HG03469 (cell line): ENCODE results near the gene MYO1E.
A peak's percentile ranks its signal among the peaks of the same experiment; 100 is the strongest.
"Not testable (repeated sequence)": the region's sequence is repeated elsewhere in the genome, so short reads cannot be mapped to it uniquely, and the experiment has no call there.

Source experiments
- ATAC-seq: cut with Tn5 transposase; IDR thresholded peaks from one replicate; pipeline ENCODE4 v1.9.1; 2021; ENCODE audit warnings: mild to moderate bottlenecking, moderate library complexity, moderate number of reproducible peaks; ENCODE audit not compliant: unreplicated experiment

The MYO1E gene

DNA sequence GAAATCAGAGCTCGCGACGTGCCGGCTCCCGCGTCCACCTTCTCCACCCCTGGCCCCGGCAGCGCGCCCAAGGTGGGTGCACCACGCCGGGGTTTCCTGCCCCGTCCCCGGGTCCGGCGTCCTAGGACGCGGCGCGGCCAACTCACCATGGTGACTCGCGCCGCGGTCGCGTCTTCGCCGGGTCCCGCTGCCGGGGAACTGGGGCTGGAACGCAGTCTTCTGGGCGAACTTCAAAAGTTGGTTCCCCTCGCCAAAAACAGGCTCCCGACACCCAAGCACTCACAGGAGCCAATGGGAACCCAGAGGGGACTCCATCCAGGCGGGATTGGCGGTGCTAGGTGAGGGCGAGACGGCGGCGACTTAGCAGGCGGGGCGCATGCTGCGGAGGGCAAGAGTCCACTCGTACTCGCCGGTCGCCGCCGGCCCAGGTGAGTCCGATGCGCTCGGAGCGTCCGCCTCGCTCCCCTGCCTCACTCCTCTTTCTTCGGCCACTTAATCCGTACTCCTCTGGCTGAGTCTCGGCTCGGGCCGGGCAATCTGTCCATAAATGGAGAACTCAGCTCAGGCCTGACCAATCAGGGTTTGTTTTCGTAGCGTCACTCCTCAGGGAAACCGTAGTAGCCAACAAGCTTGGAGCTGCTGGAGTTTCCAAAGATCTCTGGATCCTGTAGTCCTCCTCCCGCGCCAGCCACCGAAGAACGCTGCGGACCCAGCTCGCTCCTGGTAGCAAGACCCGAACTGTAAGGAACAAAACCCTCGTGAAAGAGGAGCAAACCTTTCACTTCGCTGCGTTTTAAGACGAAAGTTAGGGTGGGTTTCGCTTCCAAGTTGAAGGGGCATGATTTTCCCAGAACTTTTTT, at the start of gene MYO1E:
Gene MYO1E (minus strand): TSS at position 520 of the 860 bp plus-strand sequence. CDS start 371 bp downstream, at position 149.
- ATAC-seq, result peak; percentile 49

DNA sequence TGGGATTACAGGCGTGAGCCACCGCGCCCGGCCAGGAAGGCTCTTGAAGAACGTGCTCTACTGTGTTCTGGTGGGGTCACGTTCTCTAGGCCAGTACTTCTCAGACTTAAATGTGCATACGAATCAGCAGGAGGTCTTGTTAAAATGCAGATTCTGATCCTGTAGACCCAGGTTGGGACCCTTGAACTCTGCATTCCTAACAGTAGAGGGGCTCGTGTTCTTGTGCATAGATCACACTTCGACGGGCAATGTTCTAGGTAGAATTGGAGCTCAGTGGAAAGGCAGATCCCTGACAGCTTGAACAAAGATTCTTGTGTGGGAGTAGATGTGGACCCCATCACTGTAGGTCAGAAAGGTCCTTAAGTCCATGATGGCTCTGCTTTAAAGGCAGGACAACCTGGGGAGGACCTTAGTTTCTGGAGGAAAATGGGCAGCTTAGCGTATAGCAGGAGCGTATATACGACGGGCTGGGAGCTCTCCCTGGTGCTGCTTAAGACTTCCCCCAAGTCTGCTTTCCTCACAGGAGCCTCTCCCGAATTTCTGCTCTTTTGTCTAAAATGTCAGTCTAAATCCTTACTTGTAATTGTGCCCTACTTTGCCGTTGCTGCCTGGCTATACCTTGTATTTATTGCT, 48.4 kb upstream of the MYO1E start:
- ATAC-seq, result no peak

DNA sequence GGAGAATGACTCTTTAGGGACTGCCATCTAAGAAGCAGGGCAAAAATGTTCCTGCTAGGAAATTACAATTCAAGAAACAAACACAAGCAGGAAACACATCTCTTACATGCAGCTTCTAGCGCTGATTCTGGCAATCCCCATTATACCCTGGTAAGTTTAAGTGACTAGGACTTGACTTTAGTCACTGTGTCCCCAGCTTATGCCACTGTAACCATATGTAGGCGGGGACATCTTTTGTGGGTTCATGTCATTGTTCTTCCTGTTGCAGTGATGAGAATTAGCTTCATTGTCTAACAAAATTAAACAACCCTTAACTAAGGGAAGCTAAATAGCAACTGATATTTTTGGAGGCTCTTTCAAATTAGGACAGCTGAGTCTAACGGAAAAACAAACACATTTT, 47.4 kb upstream of the MYO1E start:
- no peak for ATAC-seq

DNA sequence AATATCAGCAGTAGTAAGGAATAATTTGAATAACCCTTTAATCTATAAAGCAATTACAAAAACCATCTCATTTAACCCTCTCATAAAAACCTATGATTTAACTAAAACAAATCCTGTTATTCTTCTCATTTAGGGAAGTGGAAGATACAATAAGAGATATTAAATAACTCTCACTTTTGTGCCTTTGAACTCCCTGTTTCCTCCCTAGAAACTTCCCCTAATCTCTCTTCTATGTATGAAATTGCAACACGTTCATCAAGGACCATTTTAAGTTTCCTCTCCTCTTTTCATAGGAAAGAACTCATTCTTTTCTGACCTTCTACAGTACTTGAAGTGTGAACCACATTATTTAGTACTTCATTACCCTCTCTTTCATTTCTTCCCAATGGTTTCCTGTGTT, 46.5 kb upstream of the MYO1E start:
- no peak for ATAC-seq

DNA sequence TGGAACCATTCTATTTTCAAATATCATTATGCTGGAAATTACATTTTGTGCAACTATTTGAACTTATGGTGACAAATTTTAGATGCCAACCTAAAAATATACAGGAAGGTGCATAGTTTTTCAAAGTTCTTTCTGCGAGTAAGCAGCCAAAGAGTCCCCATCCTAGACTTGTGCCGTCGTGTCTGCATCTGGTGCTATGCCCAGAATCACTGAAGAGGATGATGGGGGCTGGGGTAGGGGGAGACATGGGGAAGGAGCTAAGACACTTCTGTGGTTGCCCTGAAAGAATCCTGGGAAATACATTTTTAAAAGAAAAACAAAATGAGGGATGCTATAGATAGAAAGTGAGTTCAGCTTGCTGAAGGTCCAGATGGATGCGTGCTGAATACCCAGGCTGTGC, 44.1 kb upstream of the MYO1E start:
- ATAC-seq, result no peak

DNA sequence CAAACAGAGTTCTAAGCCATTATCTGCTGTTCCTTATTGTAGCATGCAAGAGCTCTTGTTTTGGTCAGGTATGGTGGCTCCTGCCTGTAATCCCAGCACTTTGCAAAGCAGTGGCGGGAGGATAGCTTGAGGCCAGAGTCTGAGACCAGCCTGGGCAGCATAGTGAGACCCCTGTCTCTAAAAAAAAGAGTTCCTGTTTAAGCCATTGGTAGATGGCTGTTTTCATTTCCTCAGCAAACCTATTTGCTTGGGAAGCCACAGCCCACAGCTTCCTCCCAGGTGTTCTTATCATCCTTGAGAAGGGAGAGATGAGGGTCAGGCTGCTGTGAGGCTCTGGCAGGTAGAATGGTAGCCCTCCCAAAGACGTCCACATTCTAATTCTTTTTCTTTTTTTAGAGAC, 40.9 kb upstream of the MYO1E start:
- no peak for ATAC-seq

DNA sequence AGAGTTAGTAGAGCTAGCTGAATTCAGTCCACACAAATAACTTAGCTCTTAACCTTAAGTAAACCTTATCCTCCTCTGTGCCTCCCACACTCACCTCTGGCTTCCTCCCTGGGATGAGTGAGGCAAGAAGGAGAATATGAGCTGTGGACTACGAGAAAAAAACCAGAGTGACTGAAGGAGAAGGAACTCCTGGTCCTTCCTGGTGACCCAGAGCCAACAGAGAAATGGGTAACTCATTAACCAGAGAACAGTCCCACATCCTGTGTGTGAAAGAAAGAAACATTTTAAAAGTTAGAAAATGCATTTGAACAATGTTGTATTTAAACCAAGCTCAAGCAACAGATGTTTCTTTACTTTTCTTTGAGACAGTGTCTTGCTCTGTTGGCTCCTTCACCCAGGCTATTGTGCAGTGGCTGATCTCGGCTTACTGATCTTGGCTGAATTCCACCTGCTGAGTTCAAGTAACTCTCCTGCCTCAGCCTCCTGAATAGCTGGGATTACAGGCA, 37.8 kb upstream of the MYO1E start:
- no peak for ATAC-seq

DNA sequence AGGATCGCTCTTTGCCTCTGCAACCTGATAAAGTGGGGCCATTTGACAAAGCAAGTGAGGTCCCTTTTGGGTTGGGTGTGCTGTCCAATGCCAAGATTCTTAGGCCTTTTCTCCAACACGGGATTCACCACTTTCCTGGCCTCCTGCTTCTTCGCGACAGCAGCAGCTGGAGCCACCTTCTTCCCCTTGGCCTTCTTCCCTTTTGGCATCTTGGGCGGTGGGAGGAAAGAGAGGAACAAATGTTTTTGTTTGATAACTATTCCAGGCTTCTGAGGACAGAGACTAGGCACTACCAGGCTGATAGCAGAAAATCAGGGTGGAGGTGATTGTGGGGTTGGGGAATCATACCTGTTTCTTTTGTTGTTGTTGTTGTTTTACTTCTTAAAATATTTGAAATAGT, 35.3 kb upstream of the MYO1E start:
- no peak for ATAC-seq

DNA sequence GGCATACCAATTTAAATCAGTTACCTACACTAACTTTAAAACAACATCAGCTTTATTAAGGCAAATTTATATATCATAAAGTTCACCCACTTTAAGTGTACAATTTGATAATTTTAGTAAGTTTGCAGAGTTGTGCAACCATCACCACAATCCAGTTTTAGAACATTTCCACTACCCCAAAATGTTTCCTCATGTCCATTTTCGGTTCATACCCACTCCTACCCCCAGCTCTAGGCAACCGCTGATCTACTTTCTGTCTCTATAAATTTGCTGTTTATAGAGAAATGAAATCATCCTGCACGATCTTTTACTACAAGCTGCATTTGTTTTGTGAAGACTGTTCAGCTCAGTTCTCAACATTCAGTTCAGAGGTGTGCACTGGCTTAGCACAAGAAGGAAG, 33.8 kb upstream of the MYO1E start:
- ATAC-seq, result no peak

DNA sequence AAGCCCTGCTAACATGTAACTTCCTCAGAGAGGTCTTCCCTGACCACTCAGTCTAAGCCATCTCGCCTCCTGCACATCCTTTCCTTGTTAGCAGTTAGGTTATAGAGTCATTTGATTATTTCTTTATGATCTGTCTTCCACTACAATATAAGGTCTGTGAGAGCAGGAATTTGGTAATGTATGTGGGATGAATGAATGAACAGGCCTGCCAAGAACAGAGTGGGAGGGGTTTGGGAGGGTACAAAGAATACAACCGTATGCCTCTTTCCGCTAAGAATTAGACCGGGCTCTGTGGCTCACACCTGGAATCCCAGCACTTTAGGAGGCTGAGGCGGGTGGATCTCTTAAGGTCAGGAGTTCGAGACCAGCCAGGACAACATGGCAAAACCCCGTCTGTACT, 32.4 kb upstream of the MYO1E start:
- no peak for ATAC-seq

DNA sequence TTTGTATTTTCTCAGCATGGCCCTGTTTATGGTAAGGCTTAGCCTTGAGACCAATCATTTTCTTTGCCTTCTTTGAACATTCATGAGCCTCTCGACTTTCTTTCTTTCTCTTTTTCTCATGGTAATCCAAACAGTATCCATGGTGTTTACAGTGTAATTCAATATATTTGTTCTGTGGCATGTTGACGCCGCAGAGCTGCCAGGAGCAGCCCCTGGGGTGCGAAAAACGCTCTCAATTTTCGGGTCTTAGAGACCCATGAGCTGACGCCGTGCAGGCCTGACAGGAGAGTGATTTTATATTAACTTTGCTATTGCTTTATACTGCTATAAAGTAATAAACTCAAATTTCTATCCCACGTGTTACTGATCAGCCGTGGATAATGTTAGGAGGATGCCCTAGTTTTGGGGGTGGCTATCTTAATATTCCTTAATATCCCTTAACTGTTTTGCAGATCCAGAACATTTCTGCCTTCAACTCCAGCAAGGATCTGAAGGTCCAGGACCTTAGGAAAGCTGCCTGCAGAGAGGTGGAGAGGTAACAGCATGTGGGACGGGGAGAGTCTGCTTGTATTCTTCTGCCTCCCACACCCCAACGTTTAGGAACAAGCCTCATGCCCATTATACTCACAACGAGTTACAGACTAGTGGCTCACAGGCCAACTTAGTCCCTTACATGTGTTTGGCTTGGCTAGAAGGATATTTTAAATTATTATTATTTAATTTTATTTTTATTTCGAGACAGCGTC, 29.3 kb upstream of the MYO1E start:
- no peak for ATAC-seq

DNA sequence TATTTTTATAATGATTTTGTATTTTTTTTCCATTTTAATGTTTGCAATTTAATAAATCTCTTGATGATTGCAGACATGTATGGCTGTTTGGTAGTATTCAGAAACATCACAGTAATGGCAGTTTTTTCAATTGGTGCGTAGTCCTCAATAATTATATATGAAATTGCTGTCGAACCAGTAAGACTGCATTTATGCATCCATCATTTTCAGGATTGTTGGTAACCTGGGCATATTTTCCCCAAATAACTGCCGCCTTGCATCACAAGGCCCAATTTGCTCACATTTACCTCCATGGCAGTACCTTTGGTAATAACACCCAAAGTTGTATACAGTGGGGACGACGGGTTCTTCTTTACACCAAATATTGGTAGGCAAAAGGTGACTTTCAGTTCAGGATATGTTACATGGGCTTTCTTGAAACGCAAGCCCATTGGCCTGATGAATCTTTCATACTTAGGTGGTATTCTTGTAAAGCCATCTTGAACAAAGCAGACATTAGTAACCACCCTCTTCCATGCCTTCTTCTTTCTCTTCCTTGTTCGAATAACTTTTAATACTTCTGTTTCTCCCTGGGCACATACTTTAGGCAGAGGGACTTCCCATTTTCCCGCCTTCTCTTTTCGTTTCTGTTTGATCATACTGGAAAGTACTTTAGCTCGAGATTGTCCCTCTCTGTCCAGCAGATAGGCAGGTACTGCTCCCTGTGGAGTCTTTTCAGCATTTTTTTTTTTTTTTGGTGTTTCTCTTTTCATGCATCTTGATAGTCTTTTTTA, 28.6 kb upstream of the MYO1E start:
- ATAC-seq, result not testable (repeated sequence)

DNA sequence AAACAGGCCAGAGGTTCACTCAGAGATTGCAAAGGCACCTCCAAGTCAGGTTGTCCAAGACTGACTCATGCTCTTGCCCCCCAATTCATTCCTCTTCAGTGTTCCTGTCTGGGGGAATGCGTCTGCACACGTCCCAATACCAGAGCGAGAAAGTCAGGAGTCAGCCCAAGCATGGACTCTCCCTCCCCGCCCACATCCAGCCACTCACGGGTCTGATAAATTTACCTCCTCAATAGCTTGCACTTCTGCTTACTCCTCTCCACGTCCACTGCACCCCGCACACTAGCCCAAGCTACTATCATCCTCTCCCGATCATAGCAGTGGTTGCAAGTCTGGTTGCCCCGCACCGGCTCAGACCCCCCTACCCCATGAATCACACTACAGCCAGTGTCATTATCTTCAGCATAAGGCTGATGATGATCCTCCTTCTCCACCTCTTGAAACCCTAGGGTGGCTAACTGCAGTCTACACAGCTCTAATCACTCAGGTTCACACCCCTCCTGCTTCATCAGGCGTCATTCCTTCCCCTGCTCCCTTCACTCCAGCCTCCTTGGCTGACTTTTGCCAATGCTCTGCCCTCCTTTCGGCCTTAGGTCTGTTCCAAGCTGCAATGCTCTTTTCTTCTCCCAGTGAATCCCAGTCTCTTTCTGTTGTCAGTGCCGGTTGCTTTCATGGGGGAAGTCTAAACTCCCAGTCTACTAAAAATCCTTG, 27.6 kb upstream of the MYO1E start:
- no peak for ATAC-seq

DNA sequence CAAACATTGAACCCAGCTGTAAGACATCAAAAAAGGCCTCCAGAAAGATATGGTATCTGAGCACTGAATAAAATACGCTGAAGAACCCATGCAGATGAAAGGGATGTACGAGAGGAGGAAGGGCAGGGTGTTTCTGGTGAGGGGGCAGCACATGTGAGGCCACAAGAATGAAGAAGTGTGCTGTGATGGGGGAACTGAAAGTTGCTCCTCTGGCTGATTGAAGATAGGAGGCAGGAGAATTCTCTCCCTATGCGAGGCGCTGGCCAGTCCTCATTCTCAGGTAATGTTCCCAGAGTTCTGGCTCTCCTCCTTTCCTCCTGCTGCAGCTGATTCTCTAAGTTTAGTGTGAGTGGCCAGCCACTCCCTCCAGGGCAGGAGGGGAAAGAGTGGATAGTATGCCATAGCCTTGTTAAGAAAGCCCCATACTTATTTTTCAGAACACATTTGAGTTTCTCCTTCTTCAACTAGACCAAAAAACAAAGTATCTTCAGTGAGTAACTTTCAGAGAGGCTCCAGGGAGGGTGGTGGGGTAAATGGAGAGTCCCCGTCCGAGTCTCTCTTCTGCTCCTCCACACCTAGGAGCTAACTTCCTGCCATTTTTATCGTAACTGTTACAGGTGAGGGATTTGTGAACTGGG, 26.9 kb upstream of the MYO1E start:
- ATAC-seq, result peak; percentile 58

DNA sequence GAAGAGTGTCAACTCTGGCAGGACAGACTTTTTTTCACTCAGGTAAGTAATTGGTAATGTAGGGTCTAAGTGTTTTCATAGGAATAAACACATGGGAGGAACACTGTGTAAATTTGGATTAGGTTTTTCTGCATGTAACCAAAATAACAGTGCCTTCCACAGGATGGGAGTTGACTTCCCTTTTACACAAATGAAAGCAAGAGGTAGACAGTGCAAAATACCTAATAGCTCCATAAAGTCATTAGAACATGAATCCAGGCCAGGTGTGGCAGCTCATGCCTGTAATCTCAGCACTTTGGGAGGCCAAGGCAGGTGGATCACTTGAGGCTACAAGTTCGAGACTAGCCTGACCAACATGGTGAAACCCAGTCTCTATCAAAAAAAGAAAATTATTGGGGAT, 25.5 kb upstream of the MYO1E start:
- no peak for ATAC-seq

DNA sequence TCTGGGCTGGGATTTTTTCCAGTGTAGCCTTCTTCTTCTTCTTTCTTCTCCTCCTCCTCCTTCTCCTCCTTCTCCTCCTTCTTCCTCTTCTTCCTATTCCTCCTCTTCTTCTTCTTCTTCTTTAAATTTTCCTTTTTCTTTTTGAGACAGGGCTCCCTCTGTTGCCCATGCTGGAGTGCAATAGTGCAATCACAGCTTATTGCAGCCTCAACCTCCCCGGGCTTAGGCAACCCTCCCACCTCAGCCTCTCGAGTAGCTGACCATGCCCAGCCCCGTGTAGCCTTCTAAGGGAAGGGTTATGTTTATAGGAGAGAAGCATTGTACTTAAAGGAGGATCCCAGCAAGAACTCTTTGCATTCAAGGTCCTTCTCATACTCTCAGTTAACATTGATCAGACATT, 24.0 kb upstream of the MYO1E start:
- ATAC-seq, result no peak

DNA sequence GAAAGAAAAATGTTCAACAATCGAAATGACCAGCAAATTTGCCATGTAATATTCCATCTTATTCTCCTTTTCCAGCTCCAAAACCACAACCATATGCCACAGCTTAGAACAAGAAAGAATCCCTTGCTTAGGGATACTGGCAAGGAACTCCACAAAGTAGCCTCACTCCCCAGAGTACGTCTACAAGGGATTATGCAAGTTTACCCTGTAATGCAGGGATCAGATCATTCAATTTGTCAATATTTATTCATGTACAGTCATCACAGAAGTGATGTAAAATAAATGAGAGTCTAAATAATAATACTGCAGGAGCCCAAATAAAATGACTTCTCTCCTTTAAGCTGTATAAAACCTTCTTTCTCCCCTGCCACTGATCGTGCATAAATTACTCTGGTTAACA, 23.5 kb upstream of the MYO1E start:
- no peak for ATAC-seq

DNA sequence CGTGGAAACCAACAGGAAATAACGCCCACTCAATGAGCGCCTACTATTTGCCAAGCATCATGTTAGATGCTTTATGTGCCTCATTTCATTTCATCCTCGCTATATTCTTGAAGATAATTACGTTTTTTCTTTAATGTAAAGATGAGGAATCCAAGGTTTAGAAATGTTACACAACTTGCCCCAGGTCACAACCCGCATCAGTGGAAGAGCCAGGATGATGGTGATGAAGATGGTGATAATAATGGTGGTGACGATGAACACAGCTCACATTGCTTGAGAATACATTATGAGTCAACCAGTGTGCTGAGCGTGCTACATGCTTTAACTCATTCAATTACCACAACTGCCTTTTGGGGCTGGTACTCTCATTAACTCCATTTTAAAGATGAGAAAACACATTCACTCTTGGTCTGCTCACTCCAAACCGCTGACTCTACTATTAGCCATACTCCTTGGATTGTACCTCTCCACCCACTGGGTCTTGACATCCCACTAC, 21.5 kb upstream of the MYO1E start:
- no peak for ATAC-seq

DNA sequence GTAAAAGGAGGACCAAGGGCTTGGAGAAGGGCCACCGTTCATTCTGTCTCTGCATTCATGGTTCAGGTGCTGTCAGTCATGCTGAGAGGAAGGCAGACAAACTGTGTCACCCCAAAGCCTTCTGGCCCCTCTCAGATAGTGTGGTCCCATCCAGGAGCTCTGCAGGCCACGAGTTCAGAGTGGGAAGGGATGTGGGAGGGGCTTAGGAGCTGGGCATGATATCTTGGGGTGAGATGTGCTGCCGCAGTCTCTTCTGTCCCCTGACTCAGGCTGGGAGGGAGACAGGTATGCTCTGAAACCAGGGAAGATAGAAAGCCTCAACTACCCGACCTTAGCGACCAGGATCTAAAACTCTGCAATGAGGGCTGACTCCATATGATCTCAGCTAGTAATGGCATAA, 19.6 kb upstream of the MYO1E start:
- ATAC-seq, result no peak

DNA sequence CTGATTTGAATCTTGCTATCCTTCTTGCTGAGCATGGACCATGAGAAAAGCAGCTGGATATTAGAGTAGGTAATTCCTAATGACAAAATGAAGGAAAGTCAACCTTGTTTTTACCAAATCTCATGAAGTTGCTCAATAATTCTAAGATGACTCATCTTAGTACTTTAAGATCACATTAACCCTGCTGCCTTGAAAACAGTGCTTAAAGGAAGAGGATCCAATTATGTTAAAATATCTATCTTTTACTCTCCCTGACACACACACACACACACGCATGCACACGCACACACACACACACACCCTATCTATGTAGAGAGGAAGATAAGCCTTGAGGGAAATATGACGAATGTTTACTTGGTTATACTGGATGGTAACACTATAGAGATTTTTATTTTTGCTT, 16.0 kb upstream of the MYO1E start:
- ATAC-seq, result no peak
